Duodenal mucosa (tissue), 2 donors: ENCODE data around the gene TRPM1.

Source experiments
- H3K27ac ChIP-seq: one replicate; pipeline ENCODE4 v1.7.0; 2013; ENCODE audit warnings: low read depth, low read length
- H3K27me3 ChIP-seq, 2 donors: one replicate each; pipeline ENCODE4 v1.7.0; 2013; ENCODE audit warnings: low read length in 2 of 2, control low read depth in 1 of 2; ENCODE audit not compliant: insufficient read depth in 2 of 2, control insufficient read depth in 1 of 2
- H3K36me3 ChIP-seq, 2 donors: one replicate each; pipeline ENCODE4 v1.7.0; 2013; ENCODE audit warnings: low read length in 2 of 2, control low read depth in 1 of 2; ENCODE audit not compliant: insufficient read depth in 2 of 2, control insufficient read depth in 1 of 2
- H3K4me1 ChIP-seq, 2 donors: one replicate each; pipeline ENCODE4 v1.7.0; 2013; ENCODE audit warnings: low read length in 2 of 2, control low read depth in 1 of 2; ENCODE audit not compliant: insufficient read depth in 2 of 2, control insufficient read depth in 1 of 2
- H3K4me3 ChIP-seq, 2 donors: one replicate each; pipeline ENCODE4 v1.7.0; 2013; ENCODE audit warnings: low read length in 2 of 2, low read depth in 1 of 2
- H3K9ac ChIP-seq, 2 donors: one replicate each; pipeline ENCODE4 v1.7.0; 2013; ENCODE audit warnings: low read length in 2 of 2, low read depth in 1 of 2
- H3K9me3 ChIP-seq, 2 donors: one replicate each; pipeline ENCODE4 v1.7.0; 2013; ENCODE audit warnings: low read length in 2 of 2, control low read depth in 1 of 2; ENCODE audit not compliant: control insufficient read depth in 1 of 2

Gene TRPM1

DNA sequence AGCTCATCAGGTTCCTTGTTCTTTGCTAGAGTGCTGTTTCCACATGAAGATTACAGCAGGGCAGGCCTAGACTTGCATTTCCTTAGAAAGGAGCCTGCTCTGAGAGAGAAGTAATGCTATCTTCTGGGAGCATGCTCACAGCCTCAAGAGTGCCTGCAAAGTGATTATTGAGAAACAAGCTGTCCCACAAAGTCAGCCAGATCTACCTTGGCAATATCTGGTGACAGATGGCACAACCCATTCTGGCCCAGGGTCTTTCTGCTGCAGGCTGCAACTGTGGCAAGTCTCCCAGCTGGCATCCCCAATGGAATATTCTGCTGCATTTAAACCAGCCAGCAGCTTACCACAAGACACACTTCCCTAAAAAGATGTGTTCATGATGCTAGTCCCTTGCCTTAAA is 139.4 kb downstream of the TRPM1 start:
- peaks cover 43 to 80% of the 10 kb centered on the region in 2 donors for H3K36me3 ChIP-seq

GRCh38 chr15:30958219-30958618 is 143.3 kb downstream of the TRPM1 start:
- Histone ChIP-seq H3K9ac (no peak overlapping the region), H3K27me3 (no peaks in the 10 kb centered on the region), H3K27ac (no peak overlapping the region), H3K36me3 (peaks cover 42 to 91% of the 10 kb centered on the region in 2 donors), H3K9me3 (no peaks in the 10 kb centered on the region), H3K4me1 (no peaks in the 10 kb centered on the region), H3K4me3 (no peak overlapping the region)

More for the DNA sequence above, 139.4 kb downstream of the TRPM1 start:
- Histone ChIP-seq H3K9ac (no peak overlapping the region), H3K4me3 (no peak overlapping the region), H3K4me1 (no peaks in the 10 kb centered on the region), H3K9me3 (no peaks in the 10 kb centered on the region), H3K27me3 (no peaks in the 10 kb centered on the region), H3K27ac (no peak overlapping the region)

DNA sequence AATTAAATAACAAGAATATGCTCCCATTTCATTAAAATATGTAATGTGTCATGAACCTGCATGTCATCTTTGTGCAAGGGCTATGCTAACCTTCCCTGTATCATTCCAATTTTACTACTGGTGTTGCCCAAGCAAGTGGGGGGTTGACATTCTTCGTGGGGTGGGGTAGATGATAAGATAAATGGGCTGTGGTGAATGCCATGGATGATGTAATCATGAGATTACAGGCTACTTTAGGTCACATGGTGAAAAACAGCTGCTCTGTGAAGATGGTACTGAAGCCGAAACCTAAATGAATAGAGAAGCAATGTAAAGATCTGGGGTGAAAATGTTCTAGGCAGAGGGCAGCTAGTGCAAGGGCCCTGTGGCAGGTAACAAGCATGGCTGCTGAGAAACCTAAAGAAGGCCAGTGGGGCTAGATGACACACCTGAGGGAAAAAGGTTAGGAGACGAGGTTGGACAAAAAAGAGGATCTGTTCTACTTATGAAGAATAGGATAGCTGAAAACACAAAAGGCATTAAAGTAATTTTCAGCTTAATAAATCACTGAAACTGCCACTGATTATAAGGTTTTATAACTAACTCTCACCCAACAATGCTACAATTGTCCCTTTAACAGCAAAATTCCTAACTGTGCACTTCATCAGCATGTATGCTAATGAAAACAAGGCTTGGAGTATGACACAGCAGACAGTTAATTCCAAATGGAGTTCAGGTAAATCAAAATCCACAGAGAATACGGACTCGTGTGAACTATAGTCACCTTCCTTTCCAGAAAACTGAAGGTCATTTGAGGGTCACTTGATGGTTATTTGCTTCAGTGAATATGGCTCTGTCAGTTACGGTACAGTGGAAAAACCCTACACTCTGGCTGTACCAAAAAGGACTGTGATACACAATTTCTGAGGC is 145.1 kb downstream of the TRPM1 start:
- Histone ChIP-seq H3K36me3 (peaks cover 51 to 94% of the 10 kb centered on the region in 2 donors), H3K27ac (no peak overlapping the region), H3K9ac (no peak overlapping the region), H3K27me3 (no peaks in the 10 kb centered on the region), H3K4me3 (no peak overlapping the region), H3K4me1 (no peaks in the 10 kb centered on the region), H3K9me3 (no peaks in the 10 kb centered on the region)

DNA sequence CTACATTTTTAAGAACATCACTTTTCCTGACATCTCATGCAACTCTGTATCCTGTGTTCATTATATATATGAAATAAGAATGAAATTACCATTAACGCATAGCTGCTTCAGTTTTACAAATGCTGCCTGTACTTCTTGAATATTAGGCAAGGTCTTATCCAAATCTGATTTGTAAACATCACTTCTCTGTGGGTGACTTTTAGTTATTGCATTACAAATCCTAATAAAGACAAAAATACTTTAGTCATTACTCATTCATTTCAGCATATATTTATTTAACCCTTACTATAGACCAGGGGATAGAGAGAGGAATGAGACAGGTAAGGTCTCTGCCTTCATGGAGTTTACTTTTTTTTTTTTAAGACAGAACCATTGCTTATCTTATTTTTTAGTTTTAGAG is 146.9 kb downstream of the TRPM1 start:
- Histone ChIP-seq H3K27ac (no peak overlapping the region), H3K4me1 (no peaks in the 10 kb centered on the region), H3K36me3 (peaks cover 56 to 96% of the 10 kb centered on the region in 2 donors), H3K4me3 (no peak overlapping the region), H3K9me3 (peaks cover 0 to 4% of the 10 kb centered on the region in 2 donors), H3K27me3 (no peaks in the 10 kb centered on the region), H3K9ac (no peak overlapping the region)

GRCh38 chr15:30953731-30954378 is 147.7 kb downstream of the TRPM1 start:
- Histone ChIP-seq H3K36me3 (peaks cover 58 to 96% of the 10 kb centered on the region in 2 donors), H3K4me1 (no peaks in the 10 kb centered on the region), H3K27ac (no peak overlapping the region), H3K9me3 (peaks cover 0 to 4% of the 10 kb centered on the region in 2 donors), H3K4me3 (no peak overlapping the region), H3K9ac (no peak overlapping the region), H3K27me3 (no peaks in the 10 kb centered on the region)

GRCh38 chr15:30953183-30953582 is 148.3 kb downstream of the TRPM1 start:
- no peak overlapping the region for H3K4me3 ChIP-seq
- H3K9me3 ChIP-seq: peaks cover 0 to 4% of the 10 kb centered on the region in 2 donors
- no peaks in the 10 kb centered on the region for H3K27me3 ChIP-seq
- H3K9ac ChIP-seq: no peak overlapping the region
- H3K4me1 ChIP-seq: no peaks in the 10 kb centered on the region
- H3K36me3 ChIP-seq: peaks cover 60 to 96% of the 10 kb centered on the region in 2 donors
- no peak overlapping the region for H3K27ac ChIP-seq
